Natural killer cell (primary cell): Measurements from ENCODE around the gene TCN2. TPM values are rescaled to one million over a fixed set of nuclear protein-coding genes. Genes with fewer than 3 reads are reported as not detected.
"Not testable (repeated sequence)": the region's sequence is repeated elsewhere in the genome, so short reads cannot be mapped to it uniquely, and the experiment has no call there.

ENCODE experiments used
- ATAC-seq, 3 donors: fragments of 150-1000 bp in 2 of 3; fragments of 200-7000 bp in 1 of 3; cut with Tn5 transposase; 1 replicate in 1 of 3; 2 replicates in 2 of 3; pipeline ENCODE4 v1.10.0; 2021; ENCODE audit warnings: mild to moderate bottlenecking in 2 of 3, moderate library complexity in 2 of 3
- DNase-seq, 2 donors: peaks; one replicate each; pipeline versions ENCODE4 v3.0.0 to v3.0.0-alpha.2; 2013 to 2021; ENCODE audit warnings: mixed read lengths in 1 of 2
- H3K27ac ChIP-seq: one replicate; pipeline ENCODE4 v1.5.1; 2013; ENCODE audit warnings: mild to moderate bottlenecking, low read length
- H3K27me3 ChIP-seq: one replicate; pipeline ENCODE4 v1.6.1; 2013; ENCODE audit warnings: low read length; ENCODE audit not compliant: control insufficient read depth, insufficient read depth
- H3K36me3 ChIP-seq: one replicate; pipeline ENCODE4 v1.6.1; 2013; ENCODE audit warnings: low read length; ENCODE audit not compliant: control insufficient read depth, insufficient read depth
- H3K4me1 ChIP-seq: one replicate; pipeline ENCODE4 v1.6.1; 2013; ENCODE audit warnings: low read length; ENCODE audit not compliant: control insufficient read depth, insufficient read depth
- H3K4me3 ChIP-seq: one replicate; pipeline ENCODE4 v1.5.1; 2013; ENCODE audit warnings: low read length
- H3K9me3 ChIP-seq: one replicate; pipeline ENCODE4 v1.6.1; 2013; ENCODE audit warnings: low read length; ENCODE audit not compliant: control insufficient read depth, insufficient read depth
- H3K27ac Mint-ChIP-seq, 2 donors: one replicate each; pipeline ENCODE4 v1.8.0; 2022; ENCODE audit warnings: mild to moderate bottlenecking in 2 of 2, mixed read lengths in 2 of 2, moderate library complexity in 1 of 2
- H3K27me3 Mint-ChIP-seq, 2 donors: one replicate each; pipeline ENCODE4 v1.8.0; 2022; ENCODE audit warnings: low read depth in 2 of 2, mixed read lengths in 2 of 2
- H3K36me3 Mint-ChIP-seq: one replicate; pipeline ENCODE4 v1.8.0; 2022; ENCODE audit warnings: mixed read lengths
- H3K4me1 Mint-ChIP-seq, 2 donors: one replicate each; pipeline ENCODE4 v1.8.0; 2022; ENCODE audit warnings: mixed read lengths in 2 of 2
- H3K4me3 Mint-ChIP-seq: one replicate; pipeline ENCODE4 v1.8.0; 2022; ENCODE audit warnings: mild to moderate bottlenecking, moderate library complexity, mixed read lengths
- H3K9me3 Mint-ChIP-seq, 2 donors: one replicate each; pipeline ENCODE4 v1.8.0; 2022; ENCODE audit warnings: mixed read lengths in 2 of 2
- WGBS: methylation state at CpG from one replicate; pipeline ENCODE4 v1.1.7; 2013; ENCODE audit warnings: missing lambda C conversion rate; ENCODE audit not compliant: insufficient coverage; 5-methylcytosine and 5-hydroxymethylcytosine counted together
- intact Hi-C: fragments of 100-400 bp; cut with micrococcal nuclease; formaldehyde crosslinking; loops from one replicate; pipeline ENCODE4 v1.14.2; 2022
- total RNA-seq, 4 donors: library from RNA; stranded (reverse); fragments of 120-200 nt in 1 of 4; gene quantifications; one replicate each; pipeline versions ENCODE4 v1.2.3 to v1.2.4, GENCODE V29; 2013 to 2022
- TF ChIP-seq, protein P1 (sequence below): fragments of 200-600 bp; IDR thresholded peaks from one replicate; pipeline ENCODE4 v1.8.0; 2022; ENCODE audit warnings: antibody characterized with exemption

TCN2 gene
- total RNA-seq, 3 donors from 2014 or later (not counting 1 experiment from before 2014, with no cell fraction given) = 0.42 to 1.2 (median 0.95) TPM

DNA sequence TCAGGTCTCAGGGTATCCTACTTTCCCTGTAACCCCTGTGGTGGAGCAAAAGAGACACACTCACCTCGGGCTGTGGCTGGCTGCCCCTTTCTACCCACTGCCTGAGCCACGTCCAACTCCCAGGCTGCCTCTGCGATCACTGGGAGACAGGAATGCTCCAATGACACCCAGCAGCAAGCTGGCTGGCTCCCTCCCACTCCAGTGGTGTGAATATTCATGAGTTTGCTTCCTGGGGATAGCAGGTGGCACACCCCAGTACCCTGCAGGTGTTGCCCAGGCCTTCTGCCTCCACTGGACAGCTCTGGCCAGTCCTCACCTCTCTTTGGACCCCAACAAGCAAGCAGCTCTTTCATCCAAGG is 42.2 kb upstream of the TCN2 start:
- TF ChIP-seq, protein P1, sequence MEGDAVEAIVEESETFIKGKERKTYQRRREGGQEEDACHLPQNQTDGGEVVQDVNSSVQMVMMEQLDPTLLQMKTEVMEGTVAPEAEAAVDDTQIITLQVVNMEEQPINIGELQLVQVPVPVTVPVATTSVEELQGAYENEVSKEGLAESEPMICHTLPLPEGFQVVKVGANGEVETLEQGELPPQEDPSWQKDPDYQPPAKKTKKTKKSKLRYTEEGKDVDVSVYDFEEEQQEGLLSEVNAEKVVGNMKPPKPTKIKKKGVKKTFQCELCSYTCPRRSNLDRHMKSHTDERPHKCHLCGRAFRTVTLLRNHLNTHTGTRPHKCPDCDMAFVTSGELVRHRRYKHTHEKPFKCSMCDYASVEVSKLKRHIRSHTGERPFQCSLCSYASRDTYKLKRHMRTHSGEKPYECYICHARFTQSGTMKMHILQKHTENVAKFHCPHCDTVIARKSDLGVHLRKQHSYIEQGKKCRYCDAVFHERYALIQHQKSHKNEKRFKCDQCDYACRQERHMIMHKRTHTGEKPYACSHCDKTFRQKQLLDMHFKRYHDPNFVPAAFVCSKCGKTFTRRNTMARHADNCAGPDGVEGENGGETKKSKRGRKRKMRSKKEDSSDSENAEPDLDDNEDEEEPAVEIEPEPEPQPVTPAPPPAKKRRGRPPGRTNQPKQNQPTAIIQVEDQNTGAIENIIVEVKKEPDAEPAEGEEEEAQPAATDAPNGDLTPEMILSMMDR = no peak
- no peak overlapping the region for H3K27ac Mint-ChIP-seq
- no peaks in the 10 kb centered on the region for H3K36me3 ChIP-seq
- no peaks in the 10 kb centered on the region for H3K27me3 ChIP-seq
- ATAC-seq (no peak), DNase-seq (no peak)
- no peaks in the 10 kb centered on the region for H3K4me1 ChIP-seq
- no peaks in the 10 kb centered on the region for H3K9me3 ChIP-seq
- 70% methylated on average over 3 of the region's 3 CpGs for WGBS
- H3K27me3 Mint-ChIP-seq = peaks cover 0 to 7% of the 10 kb centered on the region in 2 donors
- H3K36me3 Mint-ChIP-seq = no peaks in the 10 kb centered on the region
- H3K27ac ChIP-seq = no peak overlapping the region
- intact Hi-C loops = no loop called here
- no peaks in the 10 kb centered on the region for H3K9me3 Mint-ChIP-seq
- no peak overlapping the region for H3K4me3 ChIP-seq
- no peak overlapping the region for H3K4me3 Mint-ChIP-seq
- H3K4me1 Mint-ChIP-seq = no peaks in the 10 kb centered on the region

DNA sequence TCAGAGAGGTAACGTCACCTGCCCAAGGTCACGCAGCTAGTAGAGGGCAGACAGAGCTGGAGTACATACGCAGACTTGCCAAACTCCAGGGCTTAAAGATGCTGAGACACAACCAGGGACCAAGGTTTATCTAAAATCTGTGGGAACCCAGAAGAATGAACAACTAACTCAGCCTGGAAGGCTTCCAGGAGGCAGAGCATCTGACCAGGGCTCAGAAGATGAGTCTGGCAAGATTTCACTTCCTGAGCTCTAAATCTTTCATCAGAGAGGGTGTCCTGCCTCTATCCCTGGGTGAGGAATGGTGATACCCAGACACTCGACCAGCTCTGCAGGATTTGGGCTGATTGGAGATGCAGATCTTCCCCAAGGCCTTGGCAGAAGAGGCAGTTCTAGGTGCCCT is 41.6 kb upstream of the TCN2 start:
- Mint-ChIP-seq H3K27me3 (peaks cover 0 to 7% of the 10 kb centered on the region in 2 donors), H3K4me1 (no peaks in the 10 kb centered on the region), H3K9me3 (no peaks in the 10 kb centered on the region), H3K27ac (no peak overlapping the region), H3K4me3 (no peak overlapping the region), H3K36me3 (no peaks in the 10 kb centered on the region)
- intact Hi-C loops = no loop called here
- Histone ChIP-seq H3K4me3 (no peak overlapping the region), H3K27ac (no peak overlapping the region), H3K4me1 (no peaks in the 10 kb centered on the region), H3K36me3 (no peaks in the 10 kb centered on the region), H3K27me3 (no peaks in the 10 kb centered on the region), H3K9me3 (no peaks in the 10 kb centered on the region)
- WGBS = 78% methylated on average over 4 of the region's 4 CpGs
- no peak for ATAC-seq
- TF ChIP-seq, protein P1 = no peak
- DNase-seq = no peak

DNA sequence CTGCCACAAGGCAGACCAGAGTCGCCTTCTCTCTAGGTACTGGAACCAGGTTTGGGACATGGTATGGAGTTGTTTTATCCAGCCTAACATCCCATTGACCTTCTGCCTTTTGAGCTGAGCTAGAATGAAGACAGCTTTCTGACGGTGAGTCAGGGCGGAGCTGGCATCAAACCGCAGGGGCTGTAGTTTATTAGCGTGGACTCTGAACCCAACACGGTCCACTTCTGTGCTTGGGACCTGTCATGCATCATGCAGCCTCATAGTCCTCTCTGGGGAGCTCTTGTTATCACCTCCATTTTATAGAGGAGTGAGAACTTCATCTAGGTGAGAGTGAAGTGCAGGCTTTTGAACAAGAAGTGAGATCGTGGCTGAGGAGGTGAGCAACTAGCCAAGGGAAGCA is 40.8 kb upstream of the TCN2 start:
- WGBS = 85% methylated on average over 7 of the region's 7 CpGs
- Histone ChIP-seq H3K36me3 (no peaks in the 10 kb centered on the region), H3K27me3 (no peaks in the 10 kb centered on the region), H3K27ac (no peak overlapping the region), H3K4me3 (no peak overlapping the region), H3K9me3 (no peaks in the 10 kb centered on the region), H3K4me1 (no peaks in the 10 kb centered on the region)
- intact Hi-C loops = no loop called here
- Mint-ChIP-seq H3K27me3 (peaks cover 0 to 7% of the 10 kb centered on the region in 2 donors), H3K9me3 (no peaks in the 10 kb centered on the region), H3K36me3 (no peaks in the 10 kb centered on the region), H3K27ac (no peak overlapping the region), H3K4me3 (no peak overlapping the region), H3K4me1 (no peaks in the 10 kb centered on the region)
- ATAC-seq (no peak), DNase-seq (no peak)
- TF ChIP-seq, protein P1 = no peak

DNA sequence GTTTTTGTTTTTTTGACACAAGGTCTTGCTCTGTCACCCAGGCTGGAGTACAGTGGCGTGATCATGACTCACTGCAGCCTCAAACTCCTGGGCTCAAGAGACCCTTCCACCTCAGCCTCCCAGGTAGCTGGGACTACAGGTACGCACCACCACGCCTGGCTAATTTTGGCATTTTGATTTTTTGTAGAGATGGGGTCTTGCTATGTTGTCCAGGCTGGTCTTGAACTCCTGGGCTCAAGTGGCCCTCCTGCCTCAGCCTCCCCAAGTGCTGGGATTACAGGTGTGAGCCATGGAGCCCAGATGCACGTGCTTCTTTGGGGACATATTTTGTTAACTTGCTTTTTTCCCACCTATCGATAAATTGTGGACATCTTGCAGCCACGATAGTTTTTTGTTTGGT is 39.7 kb upstream of the TCN2 start:
- H3K27ac ChIP-seq, H3K27me3 ChIP-seq, H3K9me3 Mint-ChIP-seq, H3K27ac Mint-ChIP-seq, intact Hi-C loops, H3K27me3 Mint-ChIP-seq, ATAC-seq, H3K4me3 Mint-ChIP-seq, H3K4me1 ChIP-seq, H3K9me3 ChIP-seq, H3K4me3 ChIP-seq, H3K4me1 Mint-ChIP-seq, H3K36me3 ChIP-seq, DNase-seq, H3K36me3 Mint-ChIP-seq: not testable (repeated sequence)
- 87% methylated on average over 6 of the region's 6 CpGs for WGBS
